Measurements from ENCODE around the gene CAND2.

- TF ChIP-seq ZNF274 (IDR thresholded peaks at IDR 0.05; ENCODE audit: low read depth, low read length) = no peak
- TF ChIP-seq YY1 (IDR thresholded peaks at IDR 0.05; ENCODE audit: insufficient read depth, insufficient read length) = no peak
- TF ChIP-seq SUZ12 (IDR thresholded peaks at IDR 0.05; ENCODE audit: extremely low read depth, insufficient read depth, insufficient read length) = no peak
Measured at GRCh38 chr3:12775226-12775625, 21.3 kb upstream of the CAND2 start.

Data from NT2/D1 (cell line).